Neural progenitor cell (in vitro differentiated cells): ENCODE measurements around the gene CCDC171. TPM values are rescaled to one million over a fixed set of nuclear protein-coding genes. Genes with fewer than 3 reads are reported as not detected.

Experiments used
- DNase-seq: peaks from one replicate; pipeline ENCODE4 v3.0.0-alpha.2; 2016; ENCODE audit warnings: low spot score
- H2AFZ ChIP-seq: fragments of 200-600 bp; sonication (generic); replicated peaks from 2 replicates; pipeline ENCODE4 v1.6.1; 2016; ENCODE audit warnings: antibody characterized with exemption
- H3F3A ChIP-seq: fragments of 200-600 bp; sonication (generic); 2 replicates; pipeline ENCODE4 v1.6.1; 2016; ENCODE audit warnings: antibody characterized with exemption, low read depth
- H3K27ac ChIP-seq: fragments of 200-600 bp; sonication (generic); 2 replicates; pipeline ENCODE4 v1.5.1; 2016; ENCODE audit warnings: mild to moderate bottlenecking
- H3K27me3 ChIP-seq: fragments of 200-600 bp; sonication (generic); 2 replicates; pipeline ENCODE4 v1.6.1; 2016; ENCODE audit warnings: mild to moderate bottlenecking, moderate library complexity
- H3K36me3 ChIP-seq: fragments of 200-600 bp; sonication (generic); 2 replicates; pipeline ENCODE4 v1.5.1; 2016
- H3K4me1 ChIP-seq: fragments of 200-600 bp; sonication (generic); 2 replicates; pipeline ENCODE4 v1.6.1; 2016; ENCODE audit warnings: mixed run types
- H3K4me2 ChIP-seq: fragments of 200-600 bp; sonication (generic); 2 replicates; pipeline ENCODE4 v1.6.1; 2016
- H3K4me3 ChIP-seq: fragments of 200-600 bp; sonication (generic); 2 replicates; pipeline ENCODE4 v1.5.1; 2016
- H3K79me2 ChIP-seq: fragments of 200-600 bp; sonication (generic); 2 replicates; pipeline ENCODE4 v1.6.1; 2016; ENCODE audit warnings: low read depth
- H3K9ac ChIP-seq: fragments of 200-600 bp; sonication (generic); 2 replicates; pipeline ENCODE4 v1.6.1; 2016
- H3K9me3 ChIP-seq: fragments of 200-600 bp; sonication (generic); 2 replicates; pipeline ENCODE4 v1.5.1; 2016; ENCODE audit warnings: low read depth
- H4K20me1 ChIP-seq: fragments of 200-600 bp; sonication (generic); 2 replicates; pipeline ENCODE4 v1.6.1; 2016; ENCODE audit warnings: low read depth
- H3K27ac Mint-ChIP-seq: 3 replicates; pipeline ENCODE4 v1.8.0; 2021; ENCODE audit warnings: mixed read lengths
- H3K27me3 Mint-ChIP-seq: 2 replicates; pipeline ENCODE4 v1.8.0; 2022; ENCODE audit warnings: low read depth, mild to moderate bottlenecking, inconsistent platforms, moderate library complexity, mixed read lengths; ENCODE audit not compliant: insufficient read depth
- H3K36me3 Mint-ChIP-seq: 3 replicates; pipeline ENCODE4 v1.8.0; 2021; ENCODE audit warnings: mixed read lengths
- H3K4me1 Mint-ChIP-seq: 3 replicates; pipeline ENCODE4 v1.8.0; 2021; ENCODE audit warnings: mixed read lengths
- H3K4me3 Mint-ChIP-seq: 3 replicates; pipeline ENCODE4 v1.8.0; 2021; ENCODE audit warnings: mild to moderate bottlenecking, moderate library complexity, mixed read lengths
- H3K9me3 Mint-ChIP-seq: 3 replicates; pipeline ENCODE4 v1.8.0; 2020; ENCODE audit warnings: mixed read lengths
- EZH2 ChIP-seq: fragments of 200-600 bp; sonication (generic); IDR thresholded peaks from 2 replicates; pipeline ENCODE4 v1.6.1; 2017; ENCODE audit warnings: antibody characterized with exemption, mild to moderate bottlenecking, moderate library complexity
- EZH2phosphoT487 ChIP-seq: fragments of 200-600 bp; sonication (generic); IDR thresholded peaks from 2 replicates; pipeline ENCODE4 v1.6.1; 2017; ENCODE audit warnings: antibody characterized with exemption
- total RNA-seq: library from RNA; depleted of rRNA; stranded (reverse); fragments of >200 nt; gene quantifications from 2 replicates; pipeline ENCODE4 v1.2.3, GENCODE V29; 2015; ENCODE audit warnings: low replicate concordance
- TF ChIP-seq, protein P1 (sequence below): fragments of 200-600 bp; sonication (generic); IDR thresholded peaks from 2 replicates; pipeline ENCODE4 v1.5.1; 2017; ENCODE audit warnings: antibody characterized with exemption, mild to moderate bottlenecking

Gene CCDC171
- total RNA-seq, 1 donor from 2014 or later, result 9.3 TPM

DNA sequence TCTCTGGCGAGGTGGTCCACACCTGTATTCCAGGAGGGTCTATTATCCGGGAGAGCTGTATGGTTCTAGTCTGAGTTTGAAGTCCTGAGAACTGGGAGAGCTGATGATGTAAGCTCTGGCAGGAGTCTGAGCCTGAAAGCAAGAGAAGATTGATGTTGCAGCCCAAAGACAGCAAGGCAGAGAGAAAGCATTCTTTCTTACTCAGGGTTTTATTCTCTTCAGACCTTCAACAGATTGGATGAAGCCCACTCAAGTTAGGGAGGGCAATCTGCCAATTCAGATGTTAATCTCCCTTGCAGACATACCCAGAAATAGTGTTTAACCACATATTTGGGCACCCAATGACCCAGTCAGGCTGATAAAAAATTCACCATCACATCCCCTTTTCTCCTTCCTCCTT is 159.1 kb downstream of the CCDC171 start:
- H3K4me3 ChIP-seq, result no peak overlapping the region
- no peaks in the 10 kb centered on the region for H3K9me3 Mint-ChIP-seq
- no peaks in the 10 kb centered on the region for H3K27me3 ChIP-seq
- no peaks in the 10 kb centered on the region for H3K4me1 ChIP-seq
- H3K9me3 ChIP-seq, result no peaks in the 10 kb centered on the region
- H3K4me3 Mint-ChIP-seq, result no peak overlapping the region
- no peak for DNase-seq
- no peak overlapping the region for H2AFZ ChIP-seq
- H3K36me3 ChIP-seq, result no peaks in the 10 kb centered on the region
- no peaks in the 10 kb centered on the region for H3F3A ChIP-seq
- no peaks in the 10 kb centered on the region for H3K79me2 ChIP-seq
- no peaks in the 10 kb centered on the region for H4K20me1 ChIP-seq
- H3K9ac ChIP-seq, result no peak overlapping the region
- TF ChIP-seq, protein P1, sequence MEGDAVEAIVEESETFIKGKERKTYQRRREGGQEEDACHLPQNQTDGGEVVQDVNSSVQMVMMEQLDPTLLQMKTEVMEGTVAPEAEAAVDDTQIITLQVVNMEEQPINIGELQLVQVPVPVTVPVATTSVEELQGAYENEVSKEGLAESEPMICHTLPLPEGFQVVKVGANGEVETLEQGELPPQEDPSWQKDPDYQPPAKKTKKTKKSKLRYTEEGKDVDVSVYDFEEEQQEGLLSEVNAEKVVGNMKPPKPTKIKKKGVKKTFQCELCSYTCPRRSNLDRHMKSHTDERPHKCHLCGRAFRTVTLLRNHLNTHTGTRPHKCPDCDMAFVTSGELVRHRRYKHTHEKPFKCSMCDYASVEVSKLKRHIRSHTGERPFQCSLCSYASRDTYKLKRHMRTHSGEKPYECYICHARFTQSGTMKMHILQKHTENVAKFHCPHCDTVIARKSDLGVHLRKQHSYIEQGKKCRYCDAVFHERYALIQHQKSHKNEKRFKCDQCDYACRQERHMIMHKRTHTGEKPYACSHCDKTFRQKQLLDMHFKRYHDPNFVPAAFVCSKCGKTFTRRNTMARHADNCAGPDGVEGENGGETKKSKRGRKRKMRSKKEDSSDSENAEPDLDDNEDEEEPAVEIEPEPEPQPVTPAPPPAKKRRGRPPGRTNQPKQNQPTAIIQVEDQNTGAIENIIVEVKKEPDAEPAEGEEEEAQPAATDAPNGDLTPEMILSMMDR, result no peak
- no peak for TF ChIP-seq EZH2
- H3K27ac ChIP-seq, result no peak overlapping the region
- no peaks in the 10 kb centered on the region for H3K27me3 Mint-ChIP-seq
- H3K36me3 Mint-ChIP-seq, result no peaks in the 10 kb centered on the region
- no peak overlapping the region for H3K27ac Mint-ChIP-seq
- H3K4me1 Mint-ChIP-seq, result no peaks in the 10 kb centered on the region
- no peak overlapping the region for H3K4me2 ChIP-seq

DNA sequence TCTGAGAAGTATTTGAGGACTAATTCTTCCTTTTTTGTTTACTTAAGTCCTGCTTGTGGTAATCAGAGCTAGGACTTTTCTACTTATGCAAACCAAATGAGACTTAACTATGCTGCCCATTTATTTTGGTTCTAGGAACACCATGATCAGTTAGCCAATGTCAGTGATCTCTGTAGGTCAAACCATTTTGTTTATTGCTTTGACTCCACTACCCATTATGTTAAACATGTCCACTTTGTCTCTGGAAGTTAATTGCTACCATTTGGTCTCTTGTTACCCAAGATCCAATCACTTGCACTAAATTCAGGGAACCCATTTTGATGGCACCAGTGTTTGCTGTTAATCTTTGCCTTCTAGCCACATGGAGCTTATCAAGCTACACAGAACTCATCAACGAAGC is 161.9 kb downstream of the CCDC171 start:
- peak overlapping the region; percentile 37 for H3K27ac Mint-ChIP-seq
- Histone ChIP-seq H3K27ac (no peak overlapping the region), H3K4me1 (no peaks in the 10 kb centered on the region), H3K79me2 (no peaks in the 10 kb centered on the region), H3K36me3 (no peaks in the 10 kb centered on the region), H2AFZ (no peak overlapping the region), H3F3A (no peaks in the 10 kb centered on the region), H3K9me3 (no peaks in the 10 kb centered on the region), H3K9ac (no peak overlapping the region), H3K4me3 (no peak overlapping the region), H4K20me1 (no peaks in the 10 kb centered on the region), H3K27me3 (no peaks in the 10 kb centered on the region), H3K4me2 (no peak overlapping the region)
- TF ChIP-seq EZH2phosphoT487 (no peak), EZH2 (no peak)
- TF ChIP-seq, protein P1, result no peak
- peaks cover 3% of the 10 kb centered on the region for H3K9me3 Mint-ChIP-seq
- no peak overlapping the region for H3K4me3 Mint-ChIP-seq
- H3K36me3 Mint-ChIP-seq, result peaks cover 2% of the 10 kb centered on the region
- H3K27me3 Mint-ChIP-seq, result peaks cover 2% of the 10 kb centered on the region
- no peak for DNase-seq
- H3K4me1 Mint-ChIP-seq, result no peaks in the 10 kb centered on the region

DNA sequence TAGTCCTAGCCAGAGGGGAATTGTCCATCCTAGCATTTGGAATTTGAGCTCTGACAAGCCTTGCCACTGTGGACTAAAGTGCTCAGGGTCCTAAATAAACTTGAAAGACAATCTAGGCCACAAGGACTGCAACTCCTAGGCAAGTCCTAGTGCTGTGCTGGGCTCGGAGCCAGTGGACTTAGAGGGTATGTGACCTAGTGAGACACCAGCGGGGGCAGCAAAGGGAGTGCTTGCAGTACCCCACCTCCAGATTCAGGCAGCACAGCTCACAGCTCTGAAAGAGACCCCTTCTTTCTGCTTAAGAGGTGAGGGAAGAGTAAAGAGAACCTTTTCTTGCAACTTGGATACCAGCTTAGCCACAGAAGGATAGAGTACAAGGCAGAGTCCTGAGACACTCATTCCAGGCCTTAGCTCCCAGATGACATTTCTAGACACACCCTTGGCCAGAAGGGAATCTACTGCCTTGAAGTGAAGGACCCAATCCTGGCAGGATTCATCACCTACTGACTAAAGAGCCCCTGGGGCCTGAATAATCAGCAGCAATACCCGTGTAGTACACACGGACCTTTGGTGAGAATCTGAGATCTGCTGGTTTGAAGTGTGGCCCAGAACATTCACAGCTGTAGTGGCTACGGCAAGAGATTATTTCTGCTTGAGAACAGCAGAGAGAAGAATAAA is 164.6 kb downstream of the CCDC171 start:
- Histone ChIP-seq H3K4me1 (peaks cover 5% of the 10 kb centered on the region), H3K27ac (no peak overlapping the region), H3K79me2 (no peaks in the 10 kb centered on the region), H3K27me3 (no peaks in the 10 kb centered on the region), H3F3A (no peaks in the 10 kb centered on the region), H2AFZ (no peak overlapping the region), H3K4me3 (no peak overlapping the region), H3K4me2 (no peak overlapping the region), H4K20me1 (peaks cover 2% of the 10 kb centered on the region), H3K9me3 (no peaks in the 10 kb centered on the region), H3K9ac (no peak overlapping the region), H3K36me3 (no peaks in the 10 kb centered on the region)
- no peak for DNase-seq
- TF ChIP-seq EZH2, result no peak
- no peak for TF ChIP-seq EZH2phosphoT487
- TF ChIP-seq, protein P1, result no peak
- peaks cover 2% of the 10 kb centered on the region for H3K27me3 Mint-ChIP-seq
- H3K9me3 Mint-ChIP-seq, result peaks cover 3% of the 10 kb centered on the region
- peaks cover 2% of the 10 kb centered on the region for H3K36me3 Mint-ChIP-seq
- H3K4me1 Mint-ChIP-seq, result peaks cover 7% of the 10 kb centered on the region
- H3K27ac Mint-ChIP-seq, result no peak overlapping the region
- H3K4me3 Mint-ChIP-seq, result no peak overlapping the region
